ENCODE results near the gene DCTD. TPM values are rescaled to one million over a fixed set of nuclear protein-coding genes. Genes with fewer than 3 reads are reported as not detected.

Gene DCTD
- total RNA-seq, 2 donors from 2014 or later = 83.6 to 135 TPM

DNA sequence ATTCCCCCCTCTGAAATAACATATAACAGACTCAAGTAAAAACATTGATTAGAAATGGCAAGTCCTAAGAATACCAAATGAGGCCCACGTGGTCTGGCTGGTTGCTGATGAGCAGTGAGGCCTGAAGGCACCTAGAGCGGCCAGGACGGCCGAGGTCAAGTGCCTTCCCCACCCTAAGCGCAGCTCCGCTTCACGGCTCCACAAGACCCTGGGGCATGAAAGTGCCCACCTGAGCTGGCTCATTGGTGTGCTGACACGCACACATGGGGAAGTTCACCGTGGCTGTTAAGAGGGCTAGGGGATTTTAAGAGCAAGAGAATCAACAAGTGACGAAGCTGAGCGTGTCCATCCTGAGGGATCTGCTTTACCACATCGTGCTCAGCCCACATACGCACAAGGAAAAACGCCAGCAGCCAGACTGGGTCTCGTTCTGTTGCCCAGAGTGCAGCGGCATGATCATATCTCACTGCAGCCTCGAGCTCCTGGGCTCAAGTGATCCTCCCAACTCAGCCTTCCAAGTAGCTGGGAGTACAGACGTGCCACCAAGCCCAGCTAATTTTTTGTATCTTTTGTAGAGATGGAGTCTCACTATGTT, 22.4 kb downstream of the DCTD start:
- Mint-ChIP-seq H3K27ac (no peak overlapping the region), H3K36me3 (peaks cover 24% of the 10 kb centered on the region), H3K9me3 (no peaks in the 10 kb centered on the region), H3K4me1 (ENCODE audit: low read depth in 2 of 2) (peaks cover 0 to 4% of the 10 kb centered on the region in 2 donors), H3K4me3 (no peak overlapping the region), H3K27me3 (no peaks in the 10 kb centered on the region)
- ATAC-seq = no peak
- DNase-seq (ENCODE audit: low spot score) = no peak

DNA sequence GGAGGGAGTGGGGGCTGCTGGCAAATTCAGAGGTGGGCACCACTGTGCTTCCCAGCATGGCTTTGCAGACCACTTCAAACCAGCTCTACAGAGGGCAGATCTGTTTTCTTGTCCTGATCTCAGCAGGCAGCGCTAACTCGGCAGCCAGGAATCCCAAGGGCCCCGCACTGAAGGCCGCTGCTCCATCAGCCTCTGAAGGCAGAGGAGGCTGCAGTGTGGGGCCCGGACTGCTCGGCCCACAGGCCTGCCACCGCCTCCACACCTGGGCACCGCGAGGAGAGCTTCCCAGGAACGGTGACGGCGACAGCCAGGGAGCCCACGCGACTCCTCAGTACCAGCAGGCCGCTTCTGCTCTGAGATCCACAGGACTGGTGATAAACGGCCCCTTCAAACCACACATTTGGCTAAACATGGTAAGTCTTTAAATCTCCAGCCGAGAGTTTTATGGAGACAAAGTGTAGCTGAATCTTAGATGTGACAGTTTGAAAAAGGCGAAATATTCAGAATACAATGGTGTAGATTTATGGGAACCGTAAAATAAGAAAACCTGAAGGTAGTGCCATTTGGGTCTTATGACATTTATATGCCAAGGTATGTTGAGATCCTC, 23.6 kb downstream of the DCTD start:
- peaks cover 0 to 4% of the 10 kb centered on the region in 2 donors for H3K4me1 Mint-ChIP-seq (ENCODE audit: low read depth in 2 of 2)
- H3K9me3 Mint-ChIP-seq = no peaks in the 10 kb centered on the region
- ATAC-seq = no peak
- no peak for DNase-seq (ENCODE audit: low spot score)
- no peak overlapping the region for H3K4me3 Mint-ChIP-seq
- no peaks in the 10 kb centered on the region for H3K27me3 Mint-ChIP-seq
- peaks cover 36% of the 10 kb centered on the region for H3K36me3 Mint-ChIP-seq
- H3K27ac Mint-ChIP-seq = no peak overlapping the region

DNA sequence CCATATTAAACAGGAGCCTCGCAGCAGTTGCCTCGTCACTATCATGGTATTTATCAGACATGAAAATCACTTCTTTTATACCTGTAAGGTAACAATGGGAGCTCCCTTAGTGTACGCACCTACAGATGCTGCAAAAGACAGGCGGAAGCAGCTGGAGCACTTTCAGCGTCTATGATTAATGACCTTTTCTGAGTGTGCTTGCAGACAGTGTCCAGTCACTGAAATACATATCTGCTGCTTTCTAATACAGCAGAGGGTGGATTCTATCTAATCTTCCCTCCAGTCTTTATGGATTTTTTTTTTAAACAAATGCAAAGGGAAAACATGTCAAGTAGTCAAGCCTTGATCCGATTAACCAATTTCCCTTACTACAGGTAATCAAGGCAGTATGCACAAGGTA, 24.1 kb downstream of the DCTD start:
- no peak for DNase-seq (ENCODE audit: low spot score)
- Mint-ChIP-seq H3K4me3 (no peak overlapping the region), H3K27ac (no peak overlapping the region), H3K36me3 (peaks cover 39% of the 10 kb centered on the region), H3K4me1 (ENCODE audit: low read depth in 2 of 2) (peaks cover 0 to 4% of the 10 kb centered on the region in 2 donors), H3K9me3 (no peaks in the 10 kb centered on the region), H3K27me3 (no peaks in the 10 kb centered on the region)
- ATAC-seq = no peak

DNA sequence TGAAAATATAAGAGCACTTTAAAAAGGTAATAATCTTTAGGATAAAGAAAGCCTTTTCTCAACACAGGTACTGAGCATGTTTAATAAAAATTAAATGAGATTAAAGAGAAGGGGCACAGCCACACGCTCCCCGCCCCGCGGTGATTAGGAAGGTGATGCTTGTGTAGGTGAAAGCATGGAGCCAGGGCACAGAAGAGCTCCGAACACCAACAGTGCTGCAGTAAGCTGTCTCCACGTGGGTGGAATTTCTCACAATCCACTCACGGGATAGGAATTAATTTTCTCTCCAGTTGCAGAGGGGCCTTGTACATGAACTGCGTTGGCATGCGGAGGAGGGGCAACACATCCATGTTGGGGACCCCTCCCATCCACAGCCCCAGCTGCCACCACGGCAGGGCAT, 27.0 kb downstream of the DCTD start:
- ATAC-seq = no peak
- peak overlapping the region in 1 of 2 donors; percentile 39 for H3K27ac Mint-ChIP-seq
- H3K27me3 Mint-ChIP-seq = no peaks in the 10 kb centered on the region
- no peak for DNase-seq (ENCODE audit: low spot score)
- no peak overlapping the region for H3K4me3 Mint-ChIP-seq
- no peaks in the 10 kb centered on the region for H3K9me3 Mint-ChIP-seq
- no peaks in the 10 kb centered on the region for H3K4me1 Mint-ChIP-seq (ENCODE audit: low read depth in 2 of 2)
- peaks cover 59% of the 10 kb centered on the region for H3K36me3 Mint-ChIP-seq

DNA sequence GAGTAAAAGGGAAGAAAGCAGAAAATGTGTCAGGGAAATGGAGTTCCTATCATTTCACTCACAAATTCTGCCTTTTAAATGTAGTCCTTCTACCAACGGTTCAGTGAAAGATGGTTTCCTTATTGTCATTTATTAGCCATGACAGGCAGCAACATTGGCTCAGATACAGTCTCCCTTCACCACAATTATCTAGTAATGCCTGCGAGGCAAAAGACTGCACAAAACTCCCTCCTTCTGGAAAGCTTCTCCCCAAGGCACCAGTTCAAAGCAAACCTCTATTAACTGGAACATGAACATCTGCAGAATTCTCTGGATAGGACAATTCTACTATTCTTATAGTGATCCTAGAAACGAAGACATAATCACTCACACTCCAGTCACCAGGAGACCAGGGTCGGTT, 28.3 kb downstream of the DCTD start:
- H3K27me3 Mint-ChIP-seq = no peaks in the 10 kb centered on the region
- no peaks in the 10 kb centered on the region for H3K4me1 Mint-ChIP-seq (ENCODE audit: low read depth in 2 of 2)
- H3K4me3 Mint-ChIP-seq = no peak overlapping the region
- ATAC-seq = no peak
- H3K9me3 Mint-ChIP-seq = no peaks in the 10 kb centered on the region
- no peak overlapping the region for H3K27ac Mint-ChIP-seq
- DNase-seq (ENCODE audit: low spot score) = no peak
- peaks cover 62% of the 10 kb centered on the region for H3K36me3 Mint-ChIP-seq

DNA sequence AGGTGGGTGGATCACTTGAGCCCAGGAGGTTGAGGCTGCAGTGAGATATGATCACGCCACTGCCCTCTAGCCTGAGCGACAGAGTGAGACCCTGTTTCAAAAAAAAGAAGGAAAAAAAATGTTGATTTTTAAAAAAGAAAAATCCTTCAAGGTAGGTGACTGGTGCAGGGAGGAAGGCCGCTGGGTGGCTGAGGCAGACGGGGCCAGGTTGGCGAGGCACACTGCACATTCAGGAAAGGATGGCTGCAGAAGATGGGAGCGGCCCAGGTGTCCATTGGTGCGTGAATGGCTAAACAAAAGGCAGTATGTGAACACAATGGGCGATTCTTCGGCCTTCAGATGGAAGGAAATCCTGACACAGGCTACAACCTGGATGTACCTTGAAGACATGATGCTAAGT, 30.4 kb downstream of the DCTD start:
- no peak overlapping the region for H3K27ac Mint-ChIP-seq

DNA sequence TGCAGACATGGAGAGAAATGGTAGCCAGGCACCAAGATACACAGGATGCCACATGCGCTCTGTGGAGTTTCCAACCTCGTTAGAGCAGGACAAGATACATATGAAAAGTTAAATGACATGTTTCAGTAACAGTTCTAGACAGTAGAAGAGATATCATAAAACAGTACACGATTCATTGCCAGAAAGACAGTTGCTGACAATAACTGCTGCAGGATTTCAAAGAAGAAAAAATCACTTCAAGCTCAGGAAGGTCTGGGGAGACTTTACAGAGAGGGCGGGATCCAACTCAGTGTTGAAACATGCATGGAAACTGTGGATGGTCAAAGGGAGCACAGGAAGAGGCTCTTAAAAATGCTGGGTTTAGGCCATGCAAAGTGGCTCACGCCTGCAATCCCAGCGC, 31.0 kb downstream of the DCTD start:
- no peak for ATAC-seq
- no peaks in the 10 kb centered on the region for H3K4me1 Mint-ChIP-seq (ENCODE audit: low read depth in 2 of 2)
- DNase-seq (ENCODE audit: low spot score) = no peak
- no peaks in the 10 kb centered on the region for H3K27me3 Mint-ChIP-seq
- no peak overlapping the region for H3K4me3 Mint-ChIP-seq
- H3K27ac Mint-ChIP-seq = no peak overlapping the region
- no peaks in the 10 kb centered on the region for H3K9me3 Mint-ChIP-seq
- H3K36me3 Mint-ChIP-seq = peaks cover 62% of the 10 kb centered on the region

More for the DNA sequence above, 30.4 kb downstream of the DCTD start:
- Mint-ChIP-seq H3K9me3 (no peaks in the 10 kb centered on the region), H3K27me3 (no peaks in the 10 kb centered on the region), H3K36me3 (peaks cover 65% of the 10 kb centered on the region), H3K4me3 (no peak overlapping the region), H3K4me1 (ENCODE audit: low read depth in 2 of 2) (no peaks in the 10 kb centered on the region)
- ATAC-seq (no peak), DNase-seq (ENCODE audit: low spot score) (no peak)

DNA sequence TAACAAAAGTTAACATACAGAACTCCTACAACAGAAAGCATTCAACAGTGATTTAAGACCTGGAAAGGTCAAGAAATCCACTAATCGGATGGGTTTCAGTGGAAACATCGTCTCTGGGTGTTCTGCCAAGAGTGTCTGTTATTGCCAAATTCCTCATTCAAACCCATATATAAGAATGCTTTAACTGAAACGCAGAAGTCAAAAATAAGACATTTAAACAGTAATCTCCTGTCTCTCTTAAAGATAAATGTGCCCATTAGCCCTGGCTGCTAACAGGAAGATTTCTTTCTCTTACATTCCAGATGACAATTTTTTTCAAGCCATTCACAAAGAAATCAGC, 31.5 kb downstream of the DCTD start:
- no peaks in the 10 kb centered on the region for H3K9me3 Mint-ChIP-seq
- peaks cover 57% of the 10 kb centered on the region for H3K36me3 Mint-ChIP-seq
- no peak overlapping the region for H3K27ac Mint-ChIP-seq
- no peaks in the 10 kb centered on the region for H3K4me1 Mint-ChIP-seq (ENCODE audit: low read depth in 2 of 2)
- DNase-seq (ENCODE audit: low spot score) (no peak), ATAC-seq (no peak)
- H3K27me3 Mint-ChIP-seq = no peaks in the 10 kb centered on the region
- no peak overlapping the region for H3K4me3 Mint-ChIP-seq

DNA sequence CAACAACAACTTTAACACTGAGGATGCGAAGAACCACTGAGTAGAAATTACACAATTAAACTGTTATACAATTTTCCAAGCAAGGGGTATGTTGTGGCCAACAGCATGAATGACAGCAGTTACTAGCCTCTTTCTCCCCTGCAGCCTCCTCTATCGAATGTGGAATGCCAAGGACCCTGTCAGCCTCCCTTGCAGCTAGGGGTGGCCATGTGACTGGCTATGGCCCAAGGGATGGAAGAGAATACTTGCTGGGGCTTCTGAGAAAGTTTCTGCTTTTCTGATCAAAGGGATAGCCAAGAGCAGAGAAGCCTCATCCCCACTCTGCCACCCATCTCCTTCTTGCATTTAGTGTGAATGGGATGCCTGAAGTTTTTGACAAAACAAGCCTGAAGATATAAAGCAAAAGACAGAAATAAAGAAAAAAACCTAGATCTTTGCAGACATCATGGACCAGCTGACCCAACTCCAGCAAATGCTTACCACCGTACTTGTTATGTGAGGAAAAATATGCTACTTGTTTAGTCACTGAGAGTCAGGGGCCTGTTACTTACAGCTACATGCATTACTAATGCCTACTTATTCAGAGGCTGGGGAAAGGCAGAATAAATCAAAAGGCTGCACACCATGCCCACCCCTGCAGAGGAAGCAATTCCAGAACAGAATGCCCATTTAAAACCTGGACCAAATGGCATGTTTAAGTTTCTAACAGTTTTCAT, 32.0 kb downstream of the DCTD start:
- Mint-ChIP-seq H3K9me3 (no peaks in the 10 kb centered on the region), H3K27me3 (no peaks in the 10 kb centered on the region), H3K27ac (no peak overlapping the region), H3K36me3 (peaks cover 54% of the 10 kb centered on the region), H3K4me1 (ENCODE audit: low read depth in 2 of 2) (no peaks in the 10 kb centered on the region), H3K4me3 (no peak overlapping the region)
- ATAC-seq (no peak), DNase-seq (ENCODE audit: low spot score) (no peak)

DNA sequence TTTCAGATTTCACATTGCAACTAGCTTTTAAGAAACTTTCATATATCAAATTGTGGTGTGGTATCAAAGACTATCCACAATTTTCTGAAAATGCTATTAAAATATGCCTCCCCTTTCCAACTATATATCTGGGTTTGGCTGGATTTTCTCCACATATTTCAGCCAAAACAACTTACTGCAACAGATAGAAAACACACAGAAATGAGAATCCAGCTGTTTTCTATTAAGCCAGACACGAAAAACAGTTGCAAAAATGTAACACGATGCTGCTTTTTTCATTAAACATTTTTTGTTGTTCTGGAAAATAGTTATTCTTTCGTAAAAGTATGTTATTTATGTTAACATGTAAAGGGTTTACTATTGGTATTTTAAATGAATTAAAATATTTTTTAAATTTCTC, 33.1 kb downstream of the DCTD start:
- Mint-ChIP-seq H3K27ac (no peak overlapping the region), H3K9me3 (no peaks in the 10 kb centered on the region), H3K4me3 (no peak overlapping the region), H3K27me3 (no peaks in the 10 kb centered on the region), H3K36me3 (peaks cover 44% of the 10 kb centered on the region), H3K4me1 (ENCODE audit: low read depth in 2 of 2) (no peaks in the 10 kb centered on the region)
- ATAC-seq (no peak), DNase-seq (ENCODE audit: low spot score) (no peak)

DNA sequence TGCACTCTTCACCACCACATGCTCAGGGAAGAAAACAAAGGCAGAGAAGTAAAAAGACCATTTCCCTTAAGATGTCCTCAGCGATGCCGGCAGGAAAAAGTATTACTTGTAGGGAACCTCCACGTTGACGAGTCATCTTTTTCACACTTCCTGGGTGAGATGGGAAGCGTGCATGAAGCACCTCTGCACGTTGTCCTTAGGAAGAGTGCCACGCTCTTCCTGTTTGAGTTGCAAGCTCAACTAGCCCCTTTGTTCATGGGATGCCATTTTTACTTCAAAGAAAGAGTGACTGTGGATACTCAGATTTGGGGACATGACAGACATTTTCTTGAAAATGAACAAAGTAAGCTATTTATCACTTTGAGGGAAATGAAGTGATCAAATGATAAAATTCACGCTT, 33.8 kb downstream of the DCTD start:
- Mint-ChIP-seq H3K27me3 (no peaks in the 10 kb centered on the region), H3K36me3 (peaks cover 37% of the 10 kb centered on the region), H3K9me3 (no peaks in the 10 kb centered on the region), H3K4me1 (ENCODE audit: low read depth in 2 of 2) (no peaks in the 10 kb centered on the region), H3K27ac (no peak overlapping the region), H3K4me3 (no peak overlapping the region)
- ATAC-seq (no peak), DNase-seq (ENCODE audit: low spot score) (no peak)

DNA sequence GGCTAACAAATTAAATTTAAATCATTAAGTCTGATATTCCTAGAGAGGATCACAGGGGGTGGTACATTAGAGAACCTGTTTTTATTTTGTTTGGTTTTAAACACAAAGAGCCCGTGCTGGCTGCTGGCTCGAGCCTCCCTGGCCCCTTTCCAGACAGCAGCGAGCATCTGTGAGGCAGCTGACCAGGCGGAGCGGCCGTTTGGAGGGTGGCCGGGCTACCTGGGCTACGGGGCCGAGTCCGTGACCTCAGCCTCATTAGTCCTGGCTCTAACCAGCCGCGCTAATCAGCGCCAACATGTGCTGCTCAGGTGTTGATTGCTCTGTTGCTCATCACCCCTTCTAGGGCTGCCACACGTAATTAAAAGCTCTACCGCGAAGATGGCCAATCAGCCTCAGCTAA, 35.3 kb downstream of the DCTD start:
- DNase-seq (ENCODE audit: low spot score) (no peak), ATAC-seq (no peak)
- Mint-ChIP-seq H3K4me1 (ENCODE audit: low read depth in 2 of 2) (no peaks in the 10 kb centered on the region), H3K27ac (no peak overlapping the region), H3K9me3 (no peaks in the 10 kb centered on the region), H3K36me3 (peaks cover 32% of the 10 kb centered on the region), H3K27me3 (no peaks in the 10 kb centered on the region), H3K4me3 (no peak overlapping the region)

DNA sequence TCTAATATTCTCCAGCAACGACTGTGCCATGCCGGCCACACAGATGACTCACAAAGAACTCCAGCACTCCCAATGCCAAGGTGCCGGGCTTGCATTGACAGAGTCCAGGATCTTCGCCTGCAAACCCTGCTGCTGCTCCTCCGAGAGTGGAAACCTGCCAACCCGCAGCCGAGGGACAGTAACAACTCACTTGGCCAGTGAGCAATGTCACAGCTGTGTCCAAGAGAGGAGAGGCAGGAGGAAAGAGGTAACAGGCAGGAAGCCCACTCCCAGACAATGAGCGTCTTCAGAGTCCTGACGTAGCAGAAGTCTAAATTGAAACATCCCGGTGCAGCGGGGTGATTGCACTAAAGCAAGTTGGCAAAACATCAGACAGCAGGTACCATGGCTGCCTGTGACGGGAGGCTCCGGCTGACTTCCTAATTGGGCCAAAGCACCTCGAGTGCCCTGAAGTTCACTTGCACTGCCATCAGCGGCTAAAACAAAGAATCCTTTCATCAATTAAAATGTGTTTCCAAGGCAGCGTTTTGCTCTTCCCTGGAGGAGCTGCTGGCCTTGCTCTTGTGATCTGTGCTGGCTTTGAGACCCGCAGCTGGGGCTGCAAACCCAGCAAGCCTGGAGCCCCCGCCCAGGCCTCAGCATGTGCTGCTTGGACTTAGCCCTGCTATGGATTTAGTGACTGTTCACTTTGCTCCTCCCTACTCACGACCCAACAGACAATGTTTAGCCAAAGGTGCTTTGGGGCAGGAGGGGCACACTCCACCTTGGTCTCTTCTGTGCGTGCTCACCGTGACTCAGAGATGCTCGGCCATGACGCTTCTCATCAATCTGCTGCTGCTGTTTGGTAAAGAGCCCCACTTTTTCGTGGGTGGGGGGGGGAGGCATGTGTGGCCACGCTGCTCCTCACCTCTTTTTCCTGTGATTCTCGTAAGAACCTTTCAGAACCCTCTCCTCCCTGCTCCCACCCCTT, 36.5 kb downstream of the DCTD start:
- H3K27me3 Mint-ChIP-seq = no peaks in the 10 kb centered on the region
- H3K9me3 Mint-ChIP-seq = no peaks in the 10 kb centered on the region
- H3K27ac Mint-ChIP-seq = no peak overlapping the region
- H3K4me1 Mint-ChIP-seq (ENCODE audit: low read depth in 2 of 2) = no peaks in the 10 kb centered on the region
- H3K36me3 Mint-ChIP-seq = peaks cover 22% of the 10 kb centered on the region
- no peak for ATAC-seq
- DNase-seq (ENCODE audit: low spot score) = no peak
- H3K4me3 Mint-ChIP-seq = no peak overlapping the region

DNA sequence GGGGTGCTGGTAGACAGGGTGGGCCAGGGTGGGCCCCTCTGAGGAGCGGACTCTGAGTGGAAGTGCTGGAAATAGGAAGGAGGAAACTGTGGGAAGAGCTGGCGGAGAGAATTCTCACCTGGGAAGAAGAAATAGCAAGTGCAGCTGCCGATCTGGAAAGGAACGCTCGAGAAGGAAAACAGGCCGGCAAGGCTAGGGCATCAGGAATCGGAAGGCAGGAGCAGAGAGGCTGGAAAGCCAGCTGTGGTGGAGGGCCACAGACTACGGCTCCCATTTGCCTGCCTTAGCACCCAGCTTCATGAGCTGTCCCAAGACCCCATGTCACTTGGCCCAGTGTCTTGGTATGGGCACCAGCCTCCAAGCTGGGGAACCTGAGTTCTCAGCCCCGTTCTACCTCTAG, 37.3 kb downstream of the DCTD start:
- Mint-ChIP-seq H3K27ac (no peak overlapping the region), H3K4me3 (no peak overlapping the region), H3K4me1 (ENCODE audit: low read depth in 2 of 2) (no peaks in the 10 kb centered on the region), H3K27me3 (no peaks in the 10 kb centered on the region), H3K36me3 (peaks cover 14% of the 10 kb centered on the region), H3K9me3 (no peaks in the 10 kb centered on the region)
- DNase-seq (ENCODE audit: low spot score) (no peak), ATAC-seq (no peak)
